SH-SY5Y (cell line): Measurements from ENCODE around the gene GREB1.

Experiments used
- GATA2 ChIP-seq: IDR thresholded peaks from 2 replicates; pipeline ENCODE4 v1.6.1; 2011; ENCODE audit warnings: mild to moderate bottlenecking, low read depth, low read length
- GATA3 ChIP-seq: IDR thresholded peaks from 2 replicates; pipeline ENCODE4 v1.6.1; 2011; ENCODE audit warnings: low read depth, mild to moderate bottlenecking, low read length, moderate library complexity

DNA sequence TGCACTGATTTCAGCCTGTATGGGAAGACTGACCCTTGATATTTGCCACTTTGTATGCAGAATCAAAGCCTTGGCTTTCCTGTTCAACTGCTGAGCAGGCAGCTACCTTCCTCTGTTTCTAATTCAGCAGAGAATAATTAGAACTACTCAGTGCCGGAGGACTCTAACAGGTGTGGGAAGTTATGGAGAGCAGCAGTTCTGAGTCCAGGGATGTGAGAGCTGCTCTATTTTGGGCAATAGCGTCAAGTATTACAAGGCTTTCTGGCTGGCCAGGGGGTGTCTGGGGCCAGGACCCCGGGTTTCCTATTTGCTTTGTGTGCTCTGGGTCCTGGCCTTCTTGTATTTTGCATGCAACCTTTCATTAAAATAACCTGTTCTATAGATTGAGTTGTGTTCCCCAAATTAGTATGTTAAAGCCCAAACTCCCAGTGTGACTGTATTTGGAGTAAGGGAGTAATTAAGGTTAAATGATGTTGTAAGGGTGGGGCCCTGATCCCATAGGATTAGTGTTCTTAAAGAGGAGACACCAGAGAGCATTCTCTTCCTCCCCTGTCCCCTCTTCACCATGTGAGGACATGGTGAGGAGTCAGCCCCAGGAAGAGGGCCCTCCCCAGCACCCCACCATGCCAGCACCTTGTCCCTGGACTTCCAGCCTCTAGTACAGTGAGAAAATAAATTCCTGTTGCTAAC lies 141.7 kb downstream of the GREB1 start:
- no peak for TF ChIP-seq GATA2
- no peak for TF ChIP-seq GATA3
